ENCODE measurements around the gene OSGEP.

OSGEP gene

DNA sequence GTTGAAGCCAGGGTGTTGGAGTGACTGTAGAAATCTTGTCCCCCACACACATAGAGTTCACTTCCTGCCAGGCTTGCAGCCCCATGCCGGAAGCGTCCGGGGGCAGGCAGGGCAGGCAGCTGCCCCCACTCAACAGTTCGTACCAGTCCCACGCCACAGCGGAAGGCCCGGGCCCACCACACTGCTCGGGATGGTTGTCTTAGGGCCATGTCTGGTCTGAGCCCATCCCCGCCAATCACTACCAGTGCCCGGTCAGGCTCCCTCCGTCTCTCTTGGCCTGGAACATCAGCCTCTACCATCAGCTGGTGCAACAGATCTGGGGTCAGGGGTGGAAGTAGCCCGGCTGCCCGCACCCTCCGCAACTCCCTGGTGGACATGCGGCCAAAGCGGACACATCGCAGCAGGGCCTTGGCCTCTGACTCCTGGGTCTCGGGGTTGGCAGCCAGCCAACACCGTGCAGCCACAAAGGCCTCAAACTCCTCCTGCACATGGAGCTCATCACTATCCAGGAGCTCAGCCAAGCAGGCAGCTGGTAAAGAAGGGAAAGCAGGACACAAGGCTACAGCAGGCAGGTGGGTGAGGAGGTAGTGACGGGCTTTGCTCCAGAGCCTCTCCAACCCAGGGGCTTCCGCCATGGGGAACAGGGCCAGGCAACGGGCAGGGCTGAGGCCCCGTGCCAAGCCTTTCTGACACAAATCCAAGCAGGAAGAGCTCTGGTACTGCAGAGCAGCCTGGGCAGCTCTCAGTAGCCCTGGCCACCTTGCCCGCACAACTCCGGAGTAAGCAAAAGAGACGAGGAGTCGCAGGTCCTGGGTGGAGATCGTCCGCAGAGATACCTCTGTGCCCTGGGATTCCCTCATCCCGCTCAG, 24.6 kb downstream of the OSGEP start:
- Histone ChIP-seq H2BK12ac (ENCODE audit: low read length in 2 of 2) (no peak overlapping the region), H3K36me3 (ENCODE audit: control insufficient read depth in 1 of 2, insufficient read depth in 2 of 2, low read depth in 1 of 2, low read length in 2 of 2) (no peaks in the 10 kb centered on the region), H3K9ac (ENCODE audit: low read length) (no peak overlapping the region), H3K79me1 (replicated peaks; ENCODE audit: low read length, poor library complexity, severe bottlenecking) (no peaks in the 10 kb centered on the region), H3K4me3 (ENCODE audit: insufficient read depth in 1 of 2, low read depth in 1 of 2, low read length in 2 of 2) (no peak overlapping the region), H4K8ac (ENCODE audit: low read length) (no peak overlapping the region), H3K14ac (ENCODE audit: low read length in 2 of 2) (peak overlapping the region in 1 of 2 experiments; percentile 64), H3K27me3 (ENCODE audit: control insufficient read depth in 1 of 2, insufficient read depth in 1 of 2, low read length in 2 of 2) (peaks cover 0 to 5% of the 10 kb centered on the region in 2 experiments), H3K4me1 (ENCODE audit: control insufficient read depth, insufficient read depth, low read depth, low read length) (peaks cover 3% of the 10 kb centered on the region), H4K91ac (ENCODE audit: low read length) (no peak overlapping the region), H3K9me3 (ENCODE audit: control insufficient read depth, low read length) (no peaks in the 10 kb centered on the region), H3K4me2 (ENCODE audit: low read length, poor library complexity, severe bottlenecking) (no peak overlapping the region), H2BK5ac (ENCODE audit: low read depth, low read length, poor library complexity, severe bottlenecking) (no peak overlapping the region), H2BK120ac (ENCODE audit: low read depth, low read length) (no peak overlapping the region), H3K23ac (ENCODE audit: low read length in 2 of 2) (peak overlapping the region in 1 of 2 experiments; percentile 63), H3K27ac (ENCODE audit: low read length, poor library complexity, severe bottlenecking) (no peak overlapping the region), H3K18ac (ENCODE audit: low read depth in 1 of 2, low read length in 2 of 2) (no peak overlapping the region), H2BK15ac (ENCODE audit: low read depth, poor library complexity, severe bottlenecking) (no peak overlapping the region), H3K4ac (ENCODE audit: low read depth in 1 of 2, low read length in 2 of 2) (no peak overlapping the region), H2AFZ (ENCODE audit: low read depth, low read length) (no peak overlapping the region), H2AK5ac (ENCODE audit: low read length, severe bottlenecking) (no peak overlapping the region)
- DNase-seq, result no peak
- WGBS, result 93% methylated on average over 30 of the region's 30 CpGs

DNA sequence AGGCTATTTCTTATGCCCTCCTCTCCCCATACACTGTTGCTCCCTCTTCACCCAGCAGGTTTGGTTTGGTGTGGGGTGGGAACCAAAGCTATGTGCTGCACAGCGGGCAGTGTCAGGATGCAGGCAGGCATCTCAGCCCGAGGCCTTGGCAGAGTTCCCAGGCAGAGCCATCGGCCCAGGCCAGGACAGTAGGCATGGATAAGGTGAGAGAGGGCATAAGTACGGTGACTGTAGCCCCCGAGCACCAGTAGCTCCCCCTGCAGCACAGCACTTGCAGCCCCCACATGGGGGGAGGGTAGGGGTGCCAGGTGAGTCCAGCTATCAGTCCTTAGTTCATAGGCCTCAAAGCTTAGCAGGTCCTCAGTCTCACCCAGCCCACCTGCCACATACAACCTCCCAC, 25.8 kb downstream of the OSGEP start:
- Histone ChIP-seq H3K27ac (ENCODE audit: low read length, poor library complexity, severe bottlenecking) (no peak overlapping the region), H3K9me3 (ENCODE audit: control insufficient read depth, low read length) (no peaks in the 10 kb centered on the region), H2BK120ac (ENCODE audit: low read depth, low read length) (no peak overlapping the region), H2AK5ac (ENCODE audit: low read length, severe bottlenecking) (no peak overlapping the region), H3K4me1 (ENCODE audit: control insufficient read depth, insufficient read depth, low read depth, low read length) (peaks cover 3% of the 10 kb centered on the region), H3K9ac (ENCODE audit: low read length) (no peak overlapping the region), H2BK15ac (ENCODE audit: low read depth, poor library complexity, severe bottlenecking) (no peak overlapping the region), H2BK5ac (ENCODE audit: low read depth, low read length, poor library complexity, severe bottlenecking) (no peak overlapping the region), H3K4me3 (ENCODE audit: insufficient read depth in 1 of 2, low read depth in 1 of 2, low read length in 2 of 2) (no peak overlapping the region), H2AFZ (ENCODE audit: low read depth, low read length) (peak overlapping the region; percentile 23), H3K36me3 (ENCODE audit: control insufficient read depth in 1 of 2, insufficient read depth in 2 of 2, low read depth in 1 of 2, low read length in 2 of 2) (no peaks in the 10 kb centered on the region), H3K27me3 (ENCODE audit: control insufficient read depth in 1 of 2, insufficient read depth in 1 of 2, low read length in 2 of 2) (no peaks in the 10 kb centered on the region), H2BK12ac (ENCODE audit: low read length in 2 of 2) (peak overlapping the region in 1 of 2 experiments; percentile 49), H3K14ac (ENCODE audit: low read length in 2 of 2) (peak overlapping the region in 1 of 2 experiments; percentile 69), H3K18ac (ENCODE audit: low read depth in 1 of 2, low read length in 2 of 2) (no peak overlapping the region), H3K4me2 (ENCODE audit: low read length, poor library complexity, severe bottlenecking) (no peak overlapping the region), H4K91ac (ENCODE audit: low read length) (no peak overlapping the region), H3K4ac (ENCODE audit: low read depth in 1 of 2, low read length in 2 of 2) (no peak overlapping the region), H3K79me1 (replicated peaks; ENCODE audit: low read length, poor library complexity, severe bottlenecking) (no peaks in the 10 kb centered on the region), H3K23ac (ENCODE audit: low read length in 2 of 2) (no peak overlapping the region), H4K8ac (ENCODE audit: low read length) (no peak overlapping the region)
- 87% methylated on average over 3 of the region's 5 CpGs for WGBS
- DNase-seq, result no peak

DNA sequence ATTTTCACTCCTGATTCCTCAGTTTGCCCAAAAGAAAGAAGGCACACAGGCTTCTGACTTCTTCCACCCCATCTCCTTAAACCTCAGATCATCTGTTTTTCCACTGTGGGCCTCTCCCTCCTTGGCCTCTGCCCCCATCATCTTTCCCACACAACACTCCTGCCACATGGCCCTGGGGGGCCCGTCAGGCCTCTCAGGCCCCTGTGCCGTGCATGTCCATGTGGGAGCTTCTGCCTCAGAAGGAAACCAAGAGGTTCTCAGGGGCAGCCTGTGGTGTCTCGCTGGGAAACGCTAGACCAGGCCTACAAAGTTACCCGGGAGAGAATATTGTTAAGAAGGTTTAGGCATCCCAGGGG, 26.6 kb downstream of the OSGEP start:
- no peak overlapping the region for H3K27ac ChIP-seq (ENCODE audit: low read length, poor library complexity, severe bottlenecking)
- WGBS, result 89% methylated on average over 2 of the region's 5 CpGs

GRCh38 chr14:20427231-20428009, 27.2 kb downstream of the OSGEP start:
- Histone ChIP-seq H3K4me1 (ENCODE audit: control insufficient read depth, insufficient read depth, low read depth, low read length) (peaks cover 3% of the 10 kb centered on the region), H3K36me3 (ENCODE audit: control insufficient read depth in 1 of 2, insufficient read depth in 2 of 2, low read depth in 1 of 2, low read length in 2 of 2) (no peaks in the 10 kb centered on the region), H2BK12ac (ENCODE audit: low read length in 2 of 2) (no peak overlapping the region), H3K27me3 (ENCODE audit: control insufficient read depth in 1 of 2, insufficient read depth in 1 of 2, low read length in 2 of 2) (no peaks in the 10 kb centered on the region), H3K23ac (ENCODE audit: low read length in 2 of 2) (no peak overlapping the region), H2AFZ (ENCODE audit: low read depth, low read length) (peak overlapping the region; percentile 47), H2BK15ac (ENCODE audit: low read depth, poor library complexity, severe bottlenecking) (no peak overlapping the region), H3K4ac (ENCODE audit: low read depth in 1 of 2, low read length in 2 of 2) (peak overlapping the region; percentile 69 to 73), H2BK5ac (ENCODE audit: low read depth, low read length, poor library complexity, severe bottlenecking) (no peak overlapping the region), H3K9me3 (ENCODE audit: control insufficient read depth, low read length) (no peaks in the 10 kb centered on the region), H3K27ac (ENCODE audit: low read length, poor library complexity, severe bottlenecking) (peak overlapping the region; percentile 16), H3K18ac (ENCODE audit: low read depth in 1 of 2, low read length in 2 of 2) (peak overlapping the region; percentile 21 to 56), H3K14ac (ENCODE audit: low read length in 2 of 2) (no peak overlapping the region), H3K4me2 (ENCODE audit: low read length, poor library complexity, severe bottlenecking) (peak overlapping the region; percentile 14), H3K4me3 (ENCODE audit: insufficient read depth in 1 of 2, low read depth in 1 of 2, low read length in 2 of 2) (no peak overlapping the region), H2BK120ac (ENCODE audit: low read depth, low read length) (peak overlapping the region; percentile 9), H4K91ac (ENCODE audit: low read length) (no peak overlapping the region), H3K9ac (ENCODE audit: low read length) (no peak overlapping the region), H3K79me1 (replicated peaks; ENCODE audit: low read length, poor library complexity, severe bottlenecking) (no peaks in the 10 kb centered on the region), H4K8ac (ENCODE audit: low read length) (peak overlapping the region; percentile 61), H2AK5ac (ENCODE audit: low read length, severe bottlenecking) (no peak overlapping the region)
- DNase-seq, result peak; percentile 76
- 62% methylated on average over 3 of the region's 5 CpGs for WGBS

More for the DNA sequence above, 26.6 kb downstream of the OSGEP start:
- peak overlapping the region; percentile 11 for H2BK120ac ChIP-seq (ENCODE audit: low read depth, low read length)
- H3K14ac ChIP-seq (ENCODE audit: low read length in 2 of 2), result no peak overlapping the region
- H3K4me1 ChIP-seq (ENCODE audit: control insufficient read depth, insufficient read depth, low read depth, low read length), result peaks cover 3% of the 10 kb centered on the region
- peak overlapping the region; percentile 18 to 56 for H3K18ac ChIP-seq (ENCODE audit: low read depth in 1 of 2, low read length in 2 of 2)
- no peak overlapping the region for H2BK15ac ChIP-seq (ENCODE audit: low read depth, poor library complexity, severe bottlenecking)
- H3K9me3 ChIP-seq (ENCODE audit: control insufficient read depth, low read length), result no peaks in the 10 kb centered on the region
- H2BK5ac ChIP-seq (ENCODE audit: low read depth, low read length, poor library complexity, severe bottlenecking), result no peak overlapping the region
- H3K9ac ChIP-seq (ENCODE audit: low read length), result no peak overlapping the region
- no peaks in the 10 kb centered on the region for H3K36me3 ChIP-seq (ENCODE audit: control insufficient read depth in 1 of 2, insufficient read depth in 2 of 2, low read depth in 1 of 2, low read length in 2 of 2)
- no peak overlapping the region for H2AK5ac ChIP-seq (ENCODE audit: low read length, severe bottlenecking)
- H3K79me1 ChIP-seq (replicated peaks; ENCODE audit: low read length, poor library complexity, severe bottlenecking), result no peaks in the 10 kb centered on the region
- no peak overlapping the region for H2BK12ac ChIP-seq (ENCODE audit: low read length in 2 of 2)
- H3K27me3 ChIP-seq (ENCODE audit: control insufficient read depth in 1 of 2, insufficient read depth in 1 of 2, low read length in 2 of 2), result no peaks in the 10 kb centered on the region
- H3K4me3 ChIP-seq (ENCODE audit: insufficient read depth in 1 of 2, low read depth in 1 of 2, low read length in 2 of 2), result no peak overlapping the region
- H4K8ac ChIP-seq (ENCODE audit: low read length), result no peak overlapping the region
- DNase-seq, result no peak
- H4K91ac ChIP-seq (ENCODE audit: low read length), result no peak overlapping the region
- peak overlapping the region; percentile 29 for H2AFZ ChIP-seq (ENCODE audit: low read depth, low read length)
- no peak overlapping the region for H3K23ac ChIP-seq (ENCODE audit: low read length in 2 of 2)
- no peak overlapping the region for H3K4ac ChIP-seq (ENCODE audit: low read depth in 1 of 2, low read length in 2 of 2)
- no peak overlapping the region for H3K4me2 ChIP-seq (ENCODE audit: low read length, poor library complexity, severe bottlenecking)
